Tongue (tissue), 2 donors: ENCODE measurements around the gene POLR2J. TPM values are rescaled to one million over a fixed set of nuclear protein-coding genes. Genes with fewer than 3 reads are reported as not detected.
"Not testable (repeated sequence)": the region's sequence is repeated elsewhere in the genome, so short reads cannot be mapped to it uniquely, and the experiment has no call there.

Experiments
- DNase-seq: peaks from one replicate; pipeline ENCODE4 v3.0.0-alpha.2; 2015
- total RNA-seq: library from RNA; depleted of rRNA; stranded (reverse); fragments of >200 nt; gene quantifications from one replicate; pipeline ENCODE4 v1.2.3, GENCODE V29; 2014

Gene POLR2J
- total RNA-seq, result 9.5 TPM

- peak; percentile 59 for DNase-seq
These were observed at the start of gene POLR2J for GRCh38 chr7:102478314-102479208. Gene POLR2J, minus strand, starts transcription at chr7:102478922. Its CDS starts 62 bp downstream, at chr7:102478860.

GRCh38 chr7:102527822-102528793, 49.4 kb upstream of the POLR2J start:
- DNase-seq, result not testable (repeated sequence)

GRCh38 chr7:102527182-102527581, 48.5 kb upstream of the POLR2J start:
- DNase-seq, result not testable (repeated sequence)

GRCh38 chr7:102524803-102525202, 46.1 kb upstream of the POLR2J start:
- not testable (repeated sequence) for DNase-seq

- DNase-seq, result not testable (repeated sequence)
These were observed 42.1 kb upstream of the POLR2J start for GRCh38 chr7:102520797-102521196.

- DNase-seq, result not testable (repeated sequence)
These were observed 38.9 kb upstream of the POLR2J start, which contains the start of gene RASA4B for GRCh38 chr7:102517550-102518147. Gene RASA4B, minus strand, starts transcription at chr7:102517777. Its CDS starts 67 bp downstream, at chr7:102517710.

- not testable (repeated sequence) for DNase-seq
These were observed 38.2 kb upstream of the POLR2J start for GRCh38 chr7:102516951-102517350.

GRCh38 chr7:102515889-102516288, 37.2 kb upstream of the POLR2J start:
- not testable (repeated sequence) for DNase-seq

GRCh38 chr7:102514881-102515721, 36.4 kb upstream of the POLR2J start:
- not testable (repeated sequence) for DNase-seq

GRCh38 chr7:102512642-102513221, 34.0 kb upstream of the POLR2J start:
- not testable (repeated sequence) for DNase-seq

GRCh38 chr7:102511860-102512522, 33.3 kb upstream of the POLR2J start:
- not testable (repeated sequence) for DNase-seq

- not testable (repeated sequence) for DNase-seq
These were observed 31.9 kb upstream of the POLR2J start for GRCh38 chr7:102510575-102510974.

GRCh38 chr7:102507410-102508088, 28.8 kb upstream of the POLR2J start:
- DNase-seq, result not testable (repeated sequence)

GRCh38 chr7:102505298-102506185, 26.8 kb upstream of the POLR2J start:
- not testable (repeated sequence) for DNase-seq

GRCh38 chr7:102503141-102503540, 24.4 kb upstream of the POLR2J start:
- DNase-seq, result not testable (repeated sequence)

- not testable (repeated sequence) for DNase-seq
These were observed 19.6 kb upstream of the POLR2J start for GRCh38 chr7:102498321-102498720.

- DNase-seq, result not testable (repeated sequence)
These were observed 18.6 kb upstream of the POLR2J start for GRCh38 chr7:102497308-102497707.

- DNase-seq, result not testable (repeated sequence)
These were observed 18.1 kb upstream of the POLR2J start for GRCh38 chr7:102496861-102497260.
